HG03196 (cell line): ENCODE measurements around the gene KIF1C.
A peak's percentile ranks its signal among the peaks of the same experiment; 100 is the strongest.

ENCODE experiments used
- ATAC-seq: cut with Tn5 transposase; IDR thresholded peaks from one replicate; pipeline ENCODE4 v1.9.1; 2021; ENCODE audit not compliant: unreplicated experiment

Gene KIF1C

GRCh38 chr17:4997302-4998026, at the start of gene KIF1C, which contains the start of gene INCA1:
KIF1C (plus strand) TSS chr17:4997950; CDS start chr17:5000247, 2,297 bp downstream.
INCA1 (minus strand) TSS chr17:4997522; CDS start chr17:4994437, 3,085 bp downstream.
- ATAC-seq, result peak; percentile 82

- peak; percentile 21 for ATAC-seq
Measured at GRCh38 chr17:4948166-4948930, 49.4 kb upstream of the KIF1C start, which contains the start of gene PFN1. PFN1 (minus strand) TSS chr17:4948530; CDS start chr17:4948394, 136 bp downstream.

GRCh38 chr17:4948931-4949320, 48.8 kb upstream of the KIF1C start:
- ATAC-seq, result peak; percentile 30

- peak; percentile 15 for ATAC-seq
Measured at GRCh38 chr17:4949321-4950074, 48.3 kb upstream of the KIF1C start.

GRCh38 chr17:4950075-4950745, 47.5 kb upstream of the KIF1C start:
- ATAC-seq, result no peak

- ATAC-seq, result no peak
Measured at GRCh38 chr17:4950746-4951204, 47.0 kb upstream of the KIF1C start, which contains the start of gene ENO3. ENO3 (plus strand) TSS chr17:4951119; CDS start chr17:4951830, 711 bp downstream.

- ATAC-seq, result no peak
Measured at GRCh38 chr17:4951486-4951885, 46.3 kb upstream of the KIF1C start.

- no peak for ATAC-seq
Measured at GRCh38 chr17:4953451-4953961, 44.2 kb upstream of the KIF1C start.

GRCh38 chr17:4955091-4955490, 42.7 kb upstream of the KIF1C start:
- ATAC-seq, result no peak

- no peak for ATAC-seq
Measured at GRCh38 chr17:4956493-4957061, 41.2 kb upstream of the KIF1C start.

- ATAC-seq, result no peak
Measured at GRCh38 chr17:4958102-4958501, 39.6 kb upstream of the KIF1C start.

GRCh38 chr17:4959261-4959965, 38.3 kb upstream of the KIF1C start:
- no peak for ATAC-seq

- no peak for ATAC-seq
Measured at GRCh38 chr17:4960279-4960922, 37.3 kb upstream of the KIF1C start.

- no peak for ATAC-seq
Measured at GRCh38 chr17:4965311-4965986, 32.3 kb upstream of the KIF1C start.

- peak; percentile 73 for ATAC-seq
Measured at GRCh38 chr17:4966844-4967538, 30.8 kb upstream of the KIF1C start.

GRCh38 chr17:4967539-4968485, 29.9 kb upstream of the KIF1C start, which contains the start of gene SPAG7:
SPAG7 (minus strand) TSS chr17:4967817; CDS start chr17:4967804, 13 bp downstream.
- peak; percentile 67 for ATAC-seq
